Aortic smooth muscle cell (primary cell): Measurements from ENCODE around the gene PRSS8. TPM values are rescaled to one million over a fixed set of nuclear protein-coding genes. Genes with fewer than 3 reads are reported as not detected.

Experiments used
- total RNA-seq: library from RNA; depleted of rRNA; stranded (reverse); fragments of >200 nt; gene quantifications from 2 replicates; pipeline ENCODE4 v1.2.3, GENCODE V29; 2014

Gene PRSS8
- total RNA-seq: not detected in 2 replicates

DNA sequence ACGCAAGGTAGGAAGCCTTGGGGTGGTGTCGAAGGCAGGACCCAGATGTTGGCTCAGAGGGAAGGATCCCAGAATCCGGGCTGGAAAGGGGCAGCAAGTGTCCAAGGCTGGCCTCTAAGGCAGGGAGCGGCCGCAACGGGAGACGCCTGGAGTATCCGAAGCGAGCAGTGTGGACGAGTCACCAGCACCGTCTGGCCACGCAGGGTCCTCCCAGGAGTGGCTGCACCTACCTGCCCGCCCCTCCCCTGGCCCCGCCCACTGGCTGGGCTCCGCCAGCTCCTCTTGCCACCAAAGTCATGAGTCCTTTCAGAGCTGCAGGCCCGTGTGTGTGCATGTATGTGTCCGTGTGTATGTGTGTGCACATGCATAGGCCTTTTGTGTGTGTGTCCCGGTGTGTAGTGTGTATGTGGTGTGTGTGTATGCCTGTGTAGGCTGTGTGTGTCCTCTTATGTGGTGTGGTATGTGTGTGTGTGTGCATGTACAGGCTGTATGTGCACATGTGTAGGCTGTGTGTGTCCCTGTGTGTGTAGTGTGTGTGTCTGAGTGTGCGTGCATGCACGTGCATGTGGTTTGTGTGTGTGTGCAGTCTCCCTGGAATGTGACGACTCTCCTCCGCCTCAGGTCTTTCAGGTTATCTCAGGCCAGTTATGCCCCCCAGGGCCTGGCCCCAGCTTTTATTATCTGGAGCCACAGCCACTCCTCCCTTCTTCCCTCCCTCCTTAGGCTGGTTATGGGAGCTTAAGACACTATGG lies at the start of gene PRSS8:
TSS of gene PRSS8 (minus strand) at position 193 of the 752 bp plus-strand sequence. CDS start 229 bp downstream, outside the sequence.

GRCh38 chr16:31179747-31180459 lies 44.4 kb upstream of the PRSS8 start, which contains the start of gene FUS:
Gene FUS, plus strand, starts transcription at chr16:31180139. Its CDS starts 76 bp downstream, at chr16:31180215.

GRCh38 chr16:31149894-31150890 lies 14.7 kb upstream of the PRSS8 start, which contains the start of gene PRSS36:
Gene PRSS36, minus strand, starts transcription at chr16:31150066. Its CDS starts 31 bp downstream, at chr16:31150035.

DNA sequence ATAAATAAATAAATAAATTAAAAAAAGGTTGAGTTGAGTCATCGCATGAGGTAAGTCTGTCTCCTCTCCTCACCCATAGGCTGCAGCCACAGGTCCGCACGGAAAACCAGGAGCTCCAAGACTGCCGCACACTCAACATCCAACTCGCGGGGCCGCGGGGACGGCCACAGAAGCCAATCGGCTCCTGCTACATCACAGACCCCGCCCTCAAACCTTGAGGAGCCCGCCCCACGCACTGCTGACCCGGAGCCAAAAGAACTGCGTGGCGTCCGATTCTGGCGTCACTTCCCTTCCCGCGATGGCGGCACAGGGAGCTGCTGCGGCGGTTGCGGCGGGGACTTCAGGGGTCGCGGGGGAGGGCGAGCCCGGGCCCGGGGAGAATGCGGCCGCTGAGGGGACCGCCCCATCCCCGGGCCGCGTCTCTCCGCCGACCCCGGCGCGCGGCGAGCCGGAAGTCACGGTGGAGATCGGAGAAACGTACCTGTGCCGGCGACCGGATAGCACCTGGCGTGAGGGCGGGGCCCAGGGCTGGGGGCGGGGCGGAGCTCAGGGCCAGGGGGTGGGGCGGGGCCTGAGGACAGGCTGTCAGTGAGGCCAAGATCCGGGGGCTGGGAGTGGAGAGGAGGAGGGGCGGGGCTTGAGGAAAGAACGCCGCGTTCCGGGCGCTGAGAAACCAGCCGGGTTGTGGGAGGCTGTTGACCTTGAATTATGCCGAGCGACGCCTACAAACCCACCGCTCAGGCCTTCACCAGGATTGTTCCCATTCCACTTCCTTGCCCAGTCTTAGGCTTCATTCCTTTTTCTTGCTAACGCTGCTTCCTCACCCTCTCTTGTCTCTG lies 17.9 kb downstream of the PRSS8 start, which contains the start of gene KAT8:
TSS of gene KAT8 (plus strand) at position 281 of the 839 bp plus-strand sequence. CDS start at position 299, 18 bp downstream.

DNA sequence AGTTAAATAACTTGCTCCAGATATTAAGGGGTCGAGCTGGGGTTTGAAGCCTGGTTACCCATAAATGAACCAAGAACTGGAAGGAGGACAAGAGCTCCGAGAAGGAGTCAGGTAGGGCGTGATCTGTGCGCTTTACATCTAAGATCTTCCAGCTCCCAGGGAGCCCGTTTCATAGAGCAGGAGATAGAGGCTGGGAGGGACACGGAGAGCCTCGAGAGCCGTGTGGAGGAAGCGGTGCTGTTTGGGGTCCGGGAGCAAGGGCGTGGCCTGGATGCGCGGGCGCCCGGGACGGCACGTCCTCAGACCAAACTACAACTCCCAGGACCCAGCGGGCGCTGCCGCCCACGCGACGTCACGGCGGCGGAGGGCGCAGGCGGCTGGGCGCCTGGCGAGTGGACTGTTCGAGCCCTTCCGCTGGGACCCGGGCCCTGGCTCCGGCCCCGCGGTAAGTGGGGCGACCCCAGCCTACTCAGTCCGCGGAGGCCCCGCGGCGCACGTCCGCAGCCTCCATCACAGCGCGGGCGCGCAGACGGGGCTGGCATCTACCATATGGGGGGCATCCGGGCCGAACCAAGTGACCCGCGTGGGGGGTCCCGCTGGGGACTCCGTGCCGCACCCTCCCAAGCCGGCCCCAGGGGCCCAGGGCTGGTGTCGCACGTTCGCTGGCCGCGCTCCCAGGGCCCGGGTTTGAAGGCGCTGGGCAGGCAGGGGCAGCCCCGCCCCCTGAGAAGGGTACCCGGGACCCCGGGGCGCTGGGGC lies 27.3 kb downstream of the PRSS8 start, which contains the start of gene BCKDK:
TSS of gene BCKDK (plus strand) at position 352 of the 759 bp plus-strand sequence. CDS start 838 bp downstream, outside the sequence.

DNA sequence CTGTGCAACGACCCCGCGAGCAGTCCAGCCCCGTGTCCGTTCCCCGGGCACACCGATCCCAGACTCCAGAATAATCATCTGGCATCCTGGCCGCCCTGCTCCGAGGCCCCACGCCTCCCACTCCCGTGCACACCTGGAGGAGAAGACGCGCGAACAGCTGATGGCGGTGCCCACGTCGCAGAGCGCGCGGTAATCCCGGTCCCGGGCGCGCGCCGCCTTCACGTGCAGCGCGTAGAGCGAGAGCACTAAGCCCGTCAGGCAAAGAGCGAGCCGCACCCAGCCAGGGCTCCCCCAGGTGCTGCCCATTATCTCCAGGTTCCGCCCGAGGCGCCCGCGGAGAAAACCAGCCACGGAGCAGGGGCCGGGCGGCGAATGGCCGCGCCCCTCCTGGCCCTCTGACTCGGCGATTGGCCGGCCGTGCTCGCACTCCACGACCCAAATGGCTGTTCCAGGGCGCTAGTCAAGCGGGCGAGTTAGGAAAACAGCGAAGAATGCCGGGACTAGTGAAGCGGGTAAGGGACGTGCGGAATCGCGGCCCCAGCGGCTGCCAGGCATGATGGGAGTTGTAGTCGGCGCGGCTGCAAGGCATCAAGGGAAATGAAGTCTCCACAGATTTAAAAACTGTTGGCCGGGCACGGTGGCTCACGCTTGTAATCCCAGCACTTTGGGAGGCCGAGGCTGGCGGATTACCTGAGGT lies 41.0 kb downstream of the PRSS8 start, which contains the start of gene VKORC1:
TSS of gene VKORC1 (minus strand) at position 374 of the 697 bp plus-strand sequence. CDS start at position 306, 68 bp downstream.

DNA sequence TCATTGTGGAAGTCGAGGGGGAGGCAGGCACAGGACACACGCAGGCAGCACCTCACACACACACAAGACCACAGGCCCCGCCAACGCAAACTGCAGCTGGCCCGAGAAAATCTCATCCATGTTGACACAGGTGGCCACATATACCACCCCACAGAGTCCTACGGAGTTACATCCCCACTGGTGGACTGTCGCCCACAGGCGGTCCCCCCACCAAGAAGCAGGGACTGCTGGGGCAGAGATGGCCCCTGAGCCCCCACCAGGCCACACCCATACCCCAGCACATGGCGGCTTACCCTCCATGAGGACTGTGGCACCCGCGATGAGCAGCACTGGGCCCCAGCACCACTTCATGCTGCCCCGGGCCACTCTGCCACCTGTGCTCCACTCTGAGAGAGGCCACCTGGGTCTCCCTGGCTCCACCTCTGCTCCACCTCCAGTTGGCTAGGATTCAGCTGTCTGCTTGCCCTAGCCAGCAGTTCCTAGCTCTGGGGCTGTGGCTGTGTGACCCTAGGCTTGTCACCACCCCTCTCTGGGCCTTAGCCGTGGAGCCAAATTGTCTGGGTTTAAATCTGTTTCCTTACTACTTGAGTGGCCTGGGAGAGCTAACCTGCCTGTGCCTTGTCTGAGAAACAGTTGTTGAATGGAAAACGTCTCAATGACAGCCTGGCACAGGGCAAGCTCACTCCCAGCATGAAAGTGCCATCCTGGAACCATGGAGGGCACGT lies 46.9 kb downstream of the PRSS8 start, which contains the start of gene PRSS53:
TSS of gene PRSS53 (minus strand) at position 485 of the 725 bp plus-strand sequence. CDS start at position 351, 134 bp downstream.

Other genes starting within 250 kb of the PRSS8 start
- gene BCL7C, start 241.7 kb downstream of the PRSS8 start, total RNA-seq: 44.0 and 51.7 TPM in 2 replicates
- gene CTF1, start 239.1 kb downstream of the PRSS8 start, total RNA-seq: 0.81 and 0.92 TPM in 2 replicates
- gene FBXL19, start 212.2 kb downstream of the PRSS8 start, total RNA-seq: 12.9 and 13.2 TPM in 2 replicates
- gene ORAI3, start 186.7 kb downstream of the PRSS8 start, total RNA-seq: 31.3 and 38.6 TPM in 2 replicates
- gene SETD1A, start 178.0 kb downstream of the PRSS8 start, total RNA-seq: 1.7 and 3.4 TPM in 2 replicates
- 25.8 and 27.6 TPM in 2 replicates for gene HSD3B7, start 150.5 kb downstream of the PRSS8 start, total RNA-seq
- 0.25 and 0.40 TPM in 2 replicates for gene STX1B, start 125.1 kb downstream of the PRSS8 start, total RNA-seq
- gene STX4, start 102.2 kb downstream of the PRSS8 start, total RNA-seq: 25.3 and 29.5 TPM in 2 replicates
- 7.5 and 9.6 TPM in 2 replicates for gene ZNF668, start 61.5 kb downstream of the PRSS8 start, total RNA-seq
- gene ZNF646, start 61.3 kb downstream of the PRSS8 start, total RNA-seq: 9.9 and 11.1 TPM in 2 replicates
- gene PRSS53, start 46.8 kb downstream of the PRSS8 start, total RNA-seq: 1.3 and 1.5 TPM in 2 replicates
- gene VKORC1, start 40.9 kb downstream of the PRSS8 start, total RNA-seq: 91.0 and 98.6 TPM in 2 replicates
- 12.2 and 13.7 TPM in 2 replicates for gene BCKDK, start 27.3 kb downstream of the PRSS8 start, total RNA-seq
- 36.3 and 38.7 TPM in 2 replicates for gene KAT8, start 18.1 kb downstream of the PRSS8 start, total RNA-seq
- 0.53 and 0.62 TPM in 2 replicates for gene PRSS36, start 14.3 kb upstream of the PRSS8 start, total RNA-seq
- 35.0 and 37.7 TPM in 2 replicates for gene FUS, start 44.4 kb upstream of the PRSS8 start, total RNA-seq
- gene PYCARD, start 67.0 kb upstream of the PRSS8 start, total RNA-seq: 37.1 and 42.5 TPM in 2 replicates
- gene TRIM72, start 78.4 kb upstream of the PRSS8 start, total RNA-seq: not detected in 2 replicates
- gene PYDC1, start 81.4 kb upstream of the PRSS8 start, total RNA-seq: not detected in 2 replicates
- gene ITGAM, start 124.2 kb upstream of the PRSS8 start, total RNA-seq: under 0.01 TPM in 1 of 2 replicates, not detected in the other
- 0.12 and 0.26 TPM in 2 replicates for gene ITGAX, start 219.4 kb upstream of the PRSS8 start, total RNA-seq